NCI-H2107 treated with DMSO at 0.1 percent for 48 hours (cell line): ENCODE data around the gene HLA-DQA1.
"Not testable (repeated sequence)": the region's sequence is repeated elsewhere in the genome, so short reads cannot be mapped to it uniquely, and the experiment has no call there.

Experiments
- DNase-seq: peaks from one replicate; lab custom pipeline; 2025; ENCODE audit not compliant: unreplicated experiment; lab: John Stamatoyannopoulos, UW

The HLA-DQA1 gene

DNA sequence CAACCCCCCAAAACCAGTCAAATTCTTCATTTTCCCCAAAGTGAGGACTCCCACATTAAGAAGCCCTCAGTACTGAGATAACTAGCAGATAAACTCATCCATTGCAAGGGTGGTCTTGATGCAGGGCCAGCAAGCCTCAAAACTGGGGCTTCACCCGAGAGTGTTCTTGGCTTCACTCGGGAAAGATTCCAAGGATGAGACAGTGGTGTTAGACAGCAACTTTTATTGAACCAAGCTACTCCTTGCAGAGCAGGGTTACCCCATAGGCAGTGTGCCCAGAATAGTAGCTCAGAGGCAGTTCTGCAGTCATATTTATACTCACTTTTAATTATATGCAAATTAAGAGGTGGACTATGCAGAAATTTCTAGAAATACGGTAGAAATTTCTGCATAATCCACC, 15.8 kb upstream of the HLA-DQA1 start:
- DNase-seq: no peak

DNA sequence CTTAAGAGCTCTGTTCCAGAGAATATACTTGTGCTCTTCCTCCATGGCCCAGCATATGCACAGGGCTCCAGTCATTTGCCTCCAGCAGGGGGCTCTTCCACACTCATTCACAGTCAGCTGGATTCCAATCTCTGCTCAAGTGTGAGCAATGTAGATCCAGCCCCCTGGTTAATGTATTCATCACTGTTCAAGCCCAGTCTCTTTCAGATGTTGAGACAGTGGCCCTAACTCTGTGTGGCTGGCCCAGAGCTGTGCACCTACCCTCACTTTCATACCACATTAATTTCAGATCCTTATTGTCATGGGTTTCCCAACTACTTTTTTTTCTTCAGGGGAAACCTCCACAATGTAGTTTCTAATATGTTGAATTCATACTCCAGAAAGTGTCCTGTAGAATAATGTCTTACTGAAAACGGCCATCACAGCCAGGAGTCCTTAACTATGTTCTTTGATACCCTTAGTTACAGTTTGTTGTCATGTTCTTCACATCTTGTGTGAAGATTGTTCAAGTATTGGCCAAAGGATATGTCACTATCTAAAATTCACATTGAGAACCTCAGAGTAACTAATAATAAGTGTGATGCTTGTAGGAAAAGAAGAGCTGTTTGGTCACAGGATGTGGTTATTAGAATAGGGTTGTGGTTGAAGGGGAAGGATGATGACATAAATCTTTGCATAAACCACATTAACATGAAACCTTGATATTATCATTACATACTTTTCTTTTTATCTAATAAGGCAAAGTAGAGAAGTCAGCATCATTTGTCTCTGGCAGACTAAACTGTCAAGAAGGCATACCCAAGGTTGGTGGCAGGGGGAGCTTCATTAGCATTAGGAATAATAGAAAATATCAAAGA, 14.4 kb upstream of the HLA-DQA1 start:
- DNase-seq: no peak

- no peak for DNase-seq
Measured at GRCh38 chr6:32623693-32624092, 13.5 kb upstream of the HLA-DQA1 start.

DNA sequence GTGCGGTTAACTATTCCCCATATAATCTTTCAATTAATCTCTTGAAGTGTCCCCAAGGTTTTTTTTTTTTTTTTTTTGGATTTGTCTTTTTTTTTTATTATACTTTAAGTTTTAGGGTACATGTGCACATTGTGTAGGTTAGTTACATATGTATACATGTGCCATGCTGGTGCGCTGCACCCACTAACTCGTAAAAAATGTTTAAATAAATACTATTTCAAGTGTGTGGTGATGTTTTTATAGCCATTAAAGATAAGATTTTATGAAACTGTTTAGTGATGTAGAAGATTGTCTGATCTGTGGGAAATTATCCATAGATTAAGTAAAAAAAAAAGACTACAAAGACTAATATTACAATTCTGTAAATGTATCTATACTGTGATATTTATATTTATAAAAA, 12.6 kb upstream of the HLA-DQA1 start:
- no peak for DNase-seq

DNA sequence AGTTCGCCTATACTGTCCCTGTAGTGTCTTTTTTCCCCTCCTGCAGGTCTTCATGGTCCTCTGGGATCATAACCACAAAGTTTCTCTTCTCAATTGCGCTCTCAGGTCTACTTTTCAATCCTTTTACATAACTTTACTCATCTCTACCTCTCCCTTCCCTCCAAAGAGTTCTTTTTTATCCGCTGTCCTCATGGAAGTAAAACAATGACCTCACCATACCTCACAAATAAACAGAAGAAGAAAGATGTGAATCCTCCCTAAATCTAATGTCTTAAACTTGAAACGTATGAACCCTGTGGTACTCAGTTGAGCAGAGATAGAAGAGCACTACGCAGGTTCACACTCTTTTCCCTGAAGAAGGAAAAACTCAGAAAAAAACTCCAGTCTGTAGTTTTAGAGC, 12.1 kb upstream of the HLA-DQA1 start:
- DNase-seq: no peak

DNA sequence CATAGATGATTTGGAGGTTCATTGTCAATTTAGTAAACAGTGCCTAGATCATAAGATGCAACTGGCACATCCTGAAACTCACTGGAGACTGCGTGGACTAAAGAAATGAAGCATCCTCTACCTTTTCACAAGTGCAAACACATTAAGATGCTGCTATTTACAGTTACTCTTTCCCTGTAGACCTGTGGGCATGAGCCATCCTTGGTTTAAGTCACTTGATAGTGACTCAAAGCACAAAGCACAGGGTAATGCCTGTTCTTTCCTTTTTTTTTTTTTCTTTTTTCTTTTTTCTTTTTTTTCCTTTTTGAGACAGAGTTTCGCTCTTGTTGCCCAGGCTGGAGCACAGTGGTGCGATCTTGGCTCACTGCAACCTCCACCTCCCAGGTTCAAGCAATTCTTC, 10.0 kb upstream of the HLA-DQA1 start:
- DNase-seq: no peak

DNA sequence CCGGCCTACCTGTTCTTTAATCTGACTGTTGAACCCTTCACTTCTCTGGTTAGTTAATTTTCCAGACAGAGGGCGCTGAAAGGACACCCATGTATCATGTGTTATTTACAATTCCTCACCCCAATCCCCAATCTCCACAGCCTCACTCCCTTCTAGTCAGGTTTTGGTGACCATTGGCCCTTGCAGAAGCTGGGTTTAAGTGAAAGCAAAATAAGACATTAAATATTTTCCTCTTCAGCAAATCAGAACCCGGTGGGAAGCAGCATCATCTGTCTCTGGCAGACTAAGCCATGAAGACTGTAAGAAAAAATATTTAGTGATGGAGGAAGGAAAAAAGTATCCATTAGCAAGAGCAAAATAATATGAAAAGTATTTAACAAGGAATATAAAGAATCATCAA, 9.4 kb upstream of the HLA-DQA1 start:
- no peak for DNase-seq

- not testable (repeated sequence) for DNase-seq
Measured at GRCh38 chr6:32629793-32630192, 7.4 kb upstream of the HLA-DQA1 start.

GRCh38 chr6:32635526-32636123, 1.6 kb upstream of the HLA-DQA1 start:
- no peak for DNase-seq

GRCh38 chr6:32637883-32638282, 677 bp downstream of the HLA-DQA1 start:
- DNase-seq: no peak

DNA sequence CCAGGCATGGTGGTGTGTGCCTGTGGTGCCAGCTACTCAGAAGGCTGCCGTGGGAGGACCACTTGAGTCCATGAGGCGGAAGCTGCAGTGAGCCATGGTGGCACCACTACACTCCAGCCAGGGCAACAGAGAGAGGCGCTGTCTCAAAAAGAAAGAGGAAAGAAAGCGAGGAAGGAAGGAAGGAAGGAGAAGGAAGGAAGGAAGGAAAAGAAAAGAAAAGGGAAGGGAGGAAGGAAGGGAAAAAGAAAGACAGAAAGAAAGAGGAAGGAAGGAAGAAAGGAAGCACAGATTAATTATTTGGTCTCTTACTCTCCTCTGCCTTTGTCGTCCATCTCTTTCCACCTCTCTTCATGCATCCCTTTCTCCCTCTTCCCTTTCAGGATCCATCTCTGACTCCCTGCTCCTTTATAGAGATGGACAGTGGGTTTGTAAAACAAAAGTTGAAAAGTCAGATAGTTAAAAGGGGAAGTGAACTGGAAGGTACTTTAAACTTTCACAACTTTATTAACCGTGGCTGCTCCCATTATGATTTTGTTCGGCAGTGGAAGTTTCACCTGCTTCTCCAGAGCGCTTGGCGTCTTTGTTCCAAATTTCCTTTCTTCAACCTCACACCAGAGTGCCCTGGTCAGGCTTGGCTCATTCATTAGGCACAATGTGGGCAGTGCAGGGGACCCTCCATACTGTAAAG, 1.5 kb downstream of the HLA-DQA1 start:
- DNase-seq: no peak

DNA sequence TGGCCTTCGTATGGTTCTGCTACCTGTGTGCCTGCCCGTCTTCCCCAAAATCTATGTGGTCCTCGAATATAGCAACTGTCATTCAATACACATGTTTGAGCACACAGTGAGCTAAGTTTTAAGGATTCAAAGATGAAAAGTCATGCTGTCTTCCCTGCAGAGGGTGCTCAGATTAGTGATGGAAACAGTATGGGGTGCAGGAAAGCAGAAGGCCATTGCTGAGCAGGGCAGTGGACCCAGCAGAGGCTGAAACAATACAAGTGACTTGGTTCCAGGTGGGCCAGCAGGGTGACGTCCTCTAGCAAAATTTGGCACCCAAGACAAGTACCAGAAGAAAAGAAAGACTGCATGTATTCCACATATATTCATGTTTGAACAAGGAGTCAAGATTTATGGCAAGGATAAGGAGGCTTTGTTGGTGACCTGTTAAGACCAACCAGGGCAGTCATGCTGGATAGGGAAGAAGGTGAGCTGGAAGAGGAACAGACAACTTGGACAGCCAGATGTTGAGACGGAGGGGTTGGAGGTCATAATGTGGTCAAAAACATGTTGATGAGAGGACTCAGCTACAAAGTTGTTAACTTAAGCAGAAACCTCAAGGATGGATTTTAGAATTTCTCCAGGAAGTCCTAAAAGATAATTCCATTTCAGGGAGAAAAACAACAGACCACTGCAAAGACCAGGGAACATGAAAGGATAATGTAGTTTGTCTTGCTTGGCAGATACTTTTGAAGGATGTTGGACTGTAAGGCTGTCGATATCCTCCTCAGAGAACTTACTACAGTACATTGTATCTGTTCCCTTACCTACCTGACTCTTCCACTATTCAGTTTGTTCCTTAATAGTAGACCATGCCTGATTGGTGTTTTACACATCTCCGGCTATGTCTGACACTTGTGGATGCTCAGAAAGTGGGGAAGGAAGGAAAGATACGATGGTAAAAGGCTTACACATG, 2.5 kb downstream of the HLA-DQA1 start:
- DNase-seq: no peak

DNA sequence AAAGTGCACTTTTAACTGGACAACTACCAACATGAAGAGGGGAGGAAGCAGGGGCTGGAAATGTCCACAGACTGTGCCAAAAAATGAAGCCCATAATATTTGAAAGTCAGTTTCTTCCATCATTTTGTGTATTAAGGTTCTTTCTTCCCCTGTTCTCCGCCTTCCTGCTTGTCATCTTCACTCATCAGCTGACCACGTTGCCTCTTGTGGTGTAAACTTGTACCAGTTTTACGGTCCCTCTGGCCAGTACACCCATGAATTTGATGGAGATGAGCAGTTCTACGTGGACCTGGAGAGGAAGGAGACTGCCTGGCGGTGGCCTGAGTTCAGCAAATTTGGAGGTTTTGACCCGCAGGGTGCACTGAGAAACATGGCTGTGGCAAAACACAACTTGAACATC, 3.9 kb downstream of the HLA-DQA1 start:
- DNase-seq: no peak

DNA sequence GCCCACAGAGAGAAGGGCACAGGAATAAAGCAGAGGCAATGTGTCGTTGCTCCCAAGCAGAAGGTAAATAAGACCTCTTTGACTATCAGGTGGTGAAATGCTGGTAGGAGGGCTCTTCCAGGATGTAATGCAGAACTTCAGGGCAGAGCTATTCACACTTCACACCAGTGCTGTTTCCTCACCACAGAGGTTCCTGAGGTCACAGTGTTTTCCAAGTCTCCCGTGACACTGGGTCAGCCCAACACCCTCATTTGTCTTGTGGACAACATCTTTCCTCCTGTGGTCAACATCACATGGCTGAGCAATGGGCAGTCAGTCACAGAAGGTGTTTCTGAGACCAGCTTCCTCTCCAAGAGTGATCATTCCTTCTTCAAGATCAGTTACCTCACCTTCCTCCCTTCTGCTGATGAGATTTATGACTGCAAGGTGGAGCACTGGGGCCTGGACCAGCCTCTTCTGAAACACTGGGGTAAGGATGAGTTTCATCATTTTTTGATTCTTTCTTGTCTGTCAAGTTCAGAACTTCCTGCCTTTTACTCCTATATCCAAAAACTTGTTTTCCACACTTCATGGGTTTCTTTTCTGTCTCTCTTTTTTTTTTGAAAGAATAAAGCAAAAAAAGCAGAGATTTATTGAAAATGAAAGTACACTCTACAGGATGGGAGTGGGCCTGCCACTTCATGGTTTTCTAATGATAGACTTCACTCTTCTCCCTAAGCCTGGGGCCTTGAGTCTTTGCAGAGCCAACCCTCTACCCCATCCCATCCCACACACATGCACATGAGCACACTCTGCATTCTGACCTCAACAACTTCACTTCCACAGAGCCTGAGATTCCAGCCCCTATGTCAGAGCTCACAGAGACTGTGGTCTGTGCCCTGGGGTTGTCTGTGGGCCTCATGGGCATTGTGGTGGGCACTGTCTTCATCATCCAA, 4.8 kb downstream of the HLA-DQA1 start:
- DNase-seq: not testable (repeated sequence)

DNA sequence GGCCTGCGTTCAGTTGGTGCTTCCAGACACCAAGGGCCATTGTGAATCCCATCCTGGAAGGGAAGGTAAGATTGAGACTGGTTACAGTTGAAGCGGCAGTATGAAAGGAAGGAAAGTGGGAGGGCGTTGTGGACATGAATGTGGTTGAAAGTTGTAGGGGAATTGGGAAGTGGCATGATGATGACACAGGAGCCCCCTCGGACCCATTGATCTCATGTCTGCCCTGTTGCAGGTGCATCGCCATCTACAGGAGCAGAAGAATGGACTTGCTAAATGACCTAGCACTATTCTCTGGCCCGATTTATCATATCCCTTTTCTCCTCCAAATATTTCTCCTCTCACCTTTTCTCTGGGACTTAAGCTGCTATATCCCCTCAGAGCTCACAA, 5.5 kb downstream of the HLA-DQA1 start:
- no peak for DNase-seq

GRCh38 chr6:32643904-32644303, 6.7 kb downstream of the HLA-DQA1 start:
- no peak for DNase-seq

DNA sequence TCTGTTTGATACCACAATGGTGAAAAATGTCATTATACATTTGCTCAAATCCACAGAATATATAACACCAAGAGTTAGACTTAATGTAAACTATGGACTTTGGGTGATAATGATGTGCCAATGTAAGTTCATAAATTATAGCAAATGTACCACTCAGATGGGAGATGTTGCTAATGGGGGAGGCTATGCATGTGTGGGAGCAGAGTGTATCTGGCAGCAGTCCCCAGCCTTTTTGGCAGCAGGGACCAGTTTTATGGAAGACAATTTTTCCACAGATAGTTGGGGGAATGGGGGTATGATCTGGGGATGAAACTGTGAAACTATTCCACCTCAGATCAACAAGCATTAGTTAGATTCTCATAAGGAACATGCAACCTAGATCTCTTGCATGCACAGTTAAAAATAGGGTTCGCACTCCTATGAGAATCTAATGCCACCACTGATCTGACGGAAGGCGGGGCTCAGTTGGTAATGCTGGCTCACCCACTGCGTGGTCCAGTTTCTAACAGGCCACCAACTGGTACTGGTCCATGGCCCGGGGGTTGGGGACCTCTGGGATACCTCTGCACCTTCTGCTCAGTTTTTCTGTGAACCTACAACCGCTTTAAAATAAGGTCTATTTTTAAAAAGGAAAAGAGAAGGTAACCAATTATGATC, 8.0 kb downstream of the HLA-DQA1 start:
- no peak for DNase-seq

DNA sequence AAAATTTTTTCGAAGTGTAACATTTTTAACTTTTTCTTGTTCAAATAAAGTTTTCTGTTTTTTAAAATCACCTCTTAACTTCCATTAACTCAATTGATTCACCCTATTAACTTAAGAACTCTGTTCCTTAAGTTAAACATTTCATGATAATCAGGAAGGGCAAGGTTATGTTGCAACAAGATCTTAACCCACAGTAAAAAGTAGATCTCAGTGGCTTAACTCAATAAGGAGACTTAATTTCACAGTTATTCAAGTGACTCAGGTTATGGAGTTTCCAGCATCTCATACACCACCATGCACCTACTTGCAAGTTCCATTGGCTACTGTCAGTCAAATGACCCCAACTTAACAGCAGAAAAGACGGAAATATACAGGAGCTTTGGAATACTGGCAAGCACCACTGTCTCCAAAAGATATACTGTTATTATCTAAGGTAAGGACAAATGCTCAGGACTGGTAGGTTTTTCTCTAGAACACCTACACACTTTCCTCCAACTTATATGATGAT, 18.1 kb downstream of the HLA-DQA1 start:
- DNase-seq: no peak

GRCh38 chr6:32657329-32657728, 20.1 kb downstream of the HLA-DQA1 start:
- not testable (repeated sequence) for DNase-seq
